ENCODE results near the gene PRAMEF12. TPM values are rescaled to one million over a fixed set of nuclear protein-coding genes. Genes with fewer than 3 reads are reported as not detected.

PRAMEF12 gene
- total RNA-seq, 1 experiment from 2014 or later: not detected

DNA sequence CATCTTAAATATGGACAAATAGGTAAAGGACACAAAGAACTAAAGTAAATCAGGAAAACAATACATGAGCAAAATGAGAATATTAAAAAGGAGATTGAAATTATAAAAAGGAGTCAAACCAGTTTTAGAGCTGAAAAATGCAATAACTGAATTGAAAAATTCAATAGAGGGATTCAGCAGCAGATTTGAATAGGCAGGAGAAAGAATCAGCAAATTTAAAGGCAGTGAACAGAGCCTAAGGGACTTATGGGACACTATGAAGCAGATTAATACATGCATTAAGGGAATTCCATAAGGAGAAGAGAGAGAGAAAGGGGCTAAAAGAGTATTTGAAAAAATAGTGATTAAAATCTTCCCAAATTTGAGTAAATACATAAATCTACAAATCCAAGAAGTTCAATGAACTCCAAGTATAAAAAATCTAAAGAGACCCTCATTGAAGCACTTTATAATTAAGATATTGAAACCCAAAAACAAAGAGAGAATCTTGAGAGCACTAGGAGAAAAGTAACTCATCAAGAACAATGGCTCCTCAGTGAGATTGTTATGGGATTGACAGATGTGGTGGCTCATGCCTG is 24.7 kb upstream of the PRAMEF12 start:
- H3K9me2 ChIP-seq (ENCODE audit: insufficient read depth): no peaks in the 10 kb centered on the region
- no peak overlapping the region for H3K4me3 ChIP-seq
- no peak overlapping the region for H2AFZ ChIP-seq
- H3K27ac ChIP-seq: no peak overlapping the region
- H3K79me2 ChIP-seq (ENCODE audit: low read depth): no peaks in the 10 kb centered on the region
- no peak overlapping the region for H3K4me2 ChIP-seq
- peaks cover 22% of the 10 kb centered on the region; the same call in 1 of the 2 replicates for H3K27me3 ChIP-seq (ENCODE audit: insufficient read depth, low read depth)
- H3K9me3 ChIP-seq (ENCODE audit: insufficient read depth, low read depth): no peaks in the 10 kb centered on the region
- H3K4me1 ChIP-seq (replicated peaks; ENCODE audit: insufficient read depth): no peaks in the 10 kb centered on the region
- H3K36me3 ChIP-seq (ENCODE audit: low read depth): no peaks in the 10 kb centered on the region
- no peaks in the 10 kb centered on the region for H3F3A ChIP-seq (ENCODE audit: insufficient read depth, low read depth)
- ChIA-PET CTCF (no interaction called here), POLR2A (ENCODE audit: unreplicated experiment) (no interaction called here)
- no TSS peak for BruUV-seq (replicated peaks)
- TF ChIP-seq EZH2 (IDR thresholded peaks at IDR 0.05; ENCODE audit: low read depth) (no peak), CTCF (conservative IDR thresholded peaks at IDR 0.05) (no peak)
- no peaks in the 10 kb centered on the region for H4K20me1 ChIP-seq (ENCODE audit: insufficient read depth)
- no peak for DNase-seq
- intact Hi-C loops (cut with micrococcal nuclease; ENCODE audit: unreplicated experiment): no loop called here

GRCh38 chr1:12754738-12755137 is 18.8 kb upstream of the PRAMEF12 start:
- Histone ChIP-seq H3K27ac (no peak overlapping the region), H2AFZ (no peak overlapping the region), H3K4me2 (no peak overlapping the region), H3K4me1 (replicated peaks; ENCODE audit: insufficient read depth) (no peaks in the 10 kb centered on the region), H4K20me1 (ENCODE audit: insufficient read depth) (no peaks in the 10 kb centered on the region), H3K9me3 (ENCODE audit: insufficient read depth, low read depth) (no peaks in the 10 kb centered on the region), H3K36me3 (ENCODE audit: low read depth) (no peaks in the 10 kb centered on the region), H3K4me3 (no peak overlapping the region), H3F3A (ENCODE audit: insufficient read depth, low read depth) (no peaks in the 10 kb centered on the region), H3K27me3 (ENCODE audit: insufficient read depth, low read depth) (peaks cover 69% of the 10 kb centered on the region), H3K79me2 (ENCODE audit: low read depth) (no peaks in the 10 kb centered on the region), H3K9me2 (ENCODE audit: insufficient read depth) (no peaks in the 10 kb centered on the region)
- intact Hi-C loops (cut with micrococcal nuclease; ENCODE audit: unreplicated experiment): no loop called here
- no TSS peak for BruUV-seq (replicated peaks)
- no peak for TF ChIP-seq CTCF (conservative IDR thresholded peaks at IDR 0.05)
- TF ChIP-seq EZH2 (IDR thresholded peaks at IDR 0.05; ENCODE audit: low read depth): no peak
- DNase-seq: no peak
- ChIA-PET POLR2A (ENCODE audit: unreplicated experiment) (no interaction called here), CTCF (no interaction called here)

DNA sequence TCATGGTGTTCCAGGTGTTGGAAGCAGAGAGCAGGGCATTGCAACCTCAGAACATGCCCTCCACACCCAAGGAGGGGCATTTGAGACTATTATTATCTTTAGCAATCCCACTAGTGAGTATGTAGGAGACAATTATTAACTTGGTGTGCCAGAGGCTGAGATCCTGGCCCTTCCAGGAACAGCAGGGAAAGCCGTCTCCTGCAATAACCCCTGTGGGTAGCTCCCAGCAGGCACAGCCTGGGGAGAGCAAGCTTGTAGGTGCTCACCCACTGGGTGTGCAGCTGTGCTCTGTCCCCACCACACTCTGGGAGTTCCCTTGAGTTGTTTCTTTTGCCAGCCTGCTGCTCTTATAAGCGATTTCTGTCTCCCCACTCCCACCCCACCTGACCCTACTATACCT is 17.3 kb upstream of the PRAMEF12 start:
- peaks cover 75% of the 10 kb centered on the region for H3K27me3 ChIP-seq (ENCODE audit: insufficient read depth, low read depth)
- no peaks in the 10 kb centered on the region for H3K79me2 ChIP-seq (ENCODE audit: low read depth)
- no peak overlapping the region for H3K27ac ChIP-seq
- H3K4me3 ChIP-seq: no peak overlapping the region
- no peak overlapping the region for H3K4me2 ChIP-seq
- TF ChIP-seq CTCF (conservative IDR thresholded peaks at IDR 0.05) (no peak), EZH2 (IDR thresholded peaks at IDR 0.05; ENCODE audit: low read depth) (no peak)
- no peaks in the 10 kb centered on the region for H3K4me1 ChIP-seq (replicated peaks; ENCODE audit: insufficient read depth)
- ChIA-PET POLR2A (ENCODE audit: unreplicated experiment) (no interaction called here), CTCF (no interaction called here)
- no peaks in the 10 kb centered on the region for H3K9me2 ChIP-seq (ENCODE audit: insufficient read depth)
- no TSS peak for BruUV-seq (replicated peaks)
- H3F3A ChIP-seq (ENCODE audit: insufficient read depth, low read depth): no peaks in the 10 kb centered on the region
- H3K36me3 ChIP-seq (ENCODE audit: low read depth): no peaks in the 10 kb centered on the region
- DNase-seq: no peak
- intact Hi-C loops (cut with micrococcal nuclease; ENCODE audit: unreplicated experiment): no loop called here
- H2AFZ ChIP-seq: no peak overlapping the region
- H4K20me1 ChIP-seq (ENCODE audit: insufficient read depth): no peaks in the 10 kb centered on the region
- no peaks in the 10 kb centered on the region for H3K9me3 ChIP-seq (ENCODE audit: insufficient read depth, low read depth)

All from PC-9 (cell line).